ENCODE results near the gene ATP2C1. TPM values are rescaled to one million over a fixed set of nuclear protein-coding genes. Genes with fewer than 3 reads are reported as not detected.

The ATP2C1 gene
- total RNA-seq, 2 experiments from 2014 or later: 64.0 to 65.7 TPM

DNA sequence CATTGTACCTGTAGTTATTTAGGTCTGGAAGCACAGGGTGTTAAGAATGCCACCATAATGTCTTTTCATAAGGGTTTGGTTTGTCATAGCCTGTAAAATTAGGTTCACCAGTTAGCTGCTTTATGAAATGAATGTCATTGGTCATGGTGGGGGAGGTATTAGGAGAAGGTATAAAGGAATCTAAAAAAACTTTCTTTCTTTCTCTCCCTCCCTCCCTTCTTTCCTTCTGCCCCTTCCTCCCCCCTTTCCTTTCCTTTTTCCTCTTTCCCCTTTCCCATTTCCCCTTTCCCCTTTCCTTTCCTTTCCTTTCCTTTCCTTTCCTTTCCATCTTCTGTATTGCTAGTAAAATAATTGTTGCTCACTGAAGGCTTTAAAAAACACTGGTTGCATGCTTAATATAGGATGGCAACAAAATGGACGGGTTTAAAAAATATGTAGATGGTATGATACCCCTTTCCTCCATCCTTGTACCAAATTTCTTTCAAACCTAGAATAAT is 9.6 kb downstream of the ATP2C1 start:
- Mint-ChIP-seq H3K36me3 (peaks cover 1% of the 10 kb centered on the region), H3K4me3 (no peak overlapping the region), H3K27me3 (no peaks in the 10 kb centered on the region), H3K27ac (no peak overlapping the region), H3K9me3 (ENCODE audit: low read depth) (no peaks in the 10 kb centered on the region), H3K4me1 (peaks cover 50% of the 10 kb centered on the region)
- CTCF ChIA-PET: interaction anchor here (1.3 kb wide), 1 partner anchor 10 kb away, joined by 7 read pairs; the partner anchor contains the start of gene ATP2C1
- ATAC-seq (no peak), DNase-seq (no peak)

GRCh38 chr3:130904491-130904890 is 10.6 kb downstream of the ATP2C1 start:
- peaks cover 56% of the 10 kb centered on the region for H3K4me1 Mint-ChIP-seq
- no peaks in the 10 kb centered on the region for H3K27me3 Mint-ChIP-seq
- CTCF ChIA-PET: no interaction called here

GRCh38 chr3:130905551-130905950 is 11.7 kb downstream of the ATP2C1 start:
- Mint-ChIP-seq H3K4me3 (no peak overlapping the region), H3K27ac (peak overlapping the region; percentile 10), H3K4me1 (peaks cover 56% of the 10 kb centered on the region), H3K36me3 (peaks cover 11% of the 10 kb centered on the region), H3K9me3 (ENCODE audit: low read depth) (no peaks in the 10 kb centered on the region), H3K27me3 (no peaks in the 10 kb centered on the region)
- CTCF ChIA-PET: no interaction called here
- ATAC-seq (no peak), DNase-seq (no peak)

More at GRCh38 chr3:130904491-130904890, 10.6 kb downstream of the ATP2C1 start:
- ATAC-seq: no peak
- DNase-seq: no peak
- Mint-ChIP-seq H3K4me3 (no peak overlapping the region), H3K36me3 (peaks cover 7% of the 10 kb centered on the region), H3K9me3 (ENCODE audit: low read depth) (no peaks in the 10 kb centered on the region), H3K27ac (no peak overlapping the region)

DNA sequence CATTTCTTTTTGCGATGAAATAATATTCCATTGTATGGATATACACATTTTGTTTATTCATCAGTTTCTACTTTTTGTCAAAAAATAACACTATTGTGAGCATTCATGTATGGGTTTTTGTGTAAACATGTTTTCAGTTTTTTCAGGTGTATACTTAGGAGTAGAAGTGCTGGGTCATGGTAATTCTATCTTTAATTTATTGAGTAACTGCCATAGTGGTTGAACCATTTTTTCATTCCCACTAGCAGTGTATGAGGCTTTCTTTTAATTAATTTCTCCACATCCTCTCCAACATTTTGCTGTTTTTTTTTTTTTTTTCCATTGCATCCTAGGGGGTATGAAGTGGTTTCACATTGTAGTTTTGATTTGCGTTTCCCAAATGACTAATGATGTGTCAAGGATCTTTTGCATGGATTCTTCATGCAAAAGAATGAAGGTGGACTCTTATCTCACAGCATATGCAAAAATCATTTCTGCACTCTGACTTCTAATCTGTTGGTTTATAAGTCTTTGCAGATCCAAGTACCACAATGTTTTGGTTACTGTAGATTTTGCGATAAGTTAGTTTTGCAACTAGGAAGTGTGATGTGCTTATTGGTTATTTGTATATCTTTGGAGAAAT is 12.6 kb downstream of the ATP2C1 start:
- H3K4me3 Mint-ChIP-seq: no peak overlapping the region
- H3K9me3 Mint-ChIP-seq (ENCODE audit: low read depth): no peaks in the 10 kb centered on the region
- H3K27me3 Mint-ChIP-seq: no peaks in the 10 kb centered on the region
- ATAC-seq: no peak
- CTCF ChIA-PET: no interaction called here
- peaks cover 49% of the 10 kb centered on the region for H3K4me1 Mint-ChIP-seq
- H3K27ac Mint-ChIP-seq: no peak overlapping the region
- H3K36me3 Mint-ChIP-seq: peaks cover 13% of the 10 kb centered on the region
- no peak for DNase-seq

- Mint-ChIP-seq H3K9me3 (ENCODE audit: low read depth) (no peaks in the 10 kb centered on the region), H3K27me3 (no peaks in the 10 kb centered on the region), H3K4me3 (no peak overlapping the region), H3K36me3 (peaks cover 13% of the 10 kb centered on the region), H3K4me1 (peaks cover 47% of the 10 kb centered on the region), H3K27ac (peak overlapping the region; percentile 76)
- CTCF ChIA-PET: interaction anchor here (0.9 kb wide), 2 partner anchors 10 to 14 kb away, joined by 3 to 4 read pairs; partner anchors contain the start of gene ATP2C1
- ATAC-seq (peak; percentile 45), DNase-seq (no peak)
Observed at GRCh38 chr3:130907500-130907899, 13.6 kb downstream of the ATP2C1 start.

GRCh38 chr3:130907966-130908365 is 14.1 kb downstream of the ATP2C1 start:
- ATAC-seq (peak; percentile 72), DNase-seq (no peak)
- no peaks in the 10 kb centered on the region for H3K9me3 Mint-ChIP-seq (ENCODE audit: low read depth)
- H3K4me3 Mint-ChIP-seq: no peak overlapping the region
- CTCF ChIA-PET: interaction anchor here (0.9 kb wide), 2 partner anchors 10 to 15 kb away, joined by 3 to 4 read pairs; partner anchors contain the start of gene ATP2C1
- peaks cover 13% of the 10 kb centered on the region for H3K36me3 Mint-ChIP-seq
- peak overlapping the region; percentile 76 for H3K27ac Mint-ChIP-seq
- H3K27me3 Mint-ChIP-seq: no peaks in the 10 kb centered on the region
- peaks cover 47% of the 10 kb centered on the region for H3K4me1 Mint-ChIP-seq

DNA sequence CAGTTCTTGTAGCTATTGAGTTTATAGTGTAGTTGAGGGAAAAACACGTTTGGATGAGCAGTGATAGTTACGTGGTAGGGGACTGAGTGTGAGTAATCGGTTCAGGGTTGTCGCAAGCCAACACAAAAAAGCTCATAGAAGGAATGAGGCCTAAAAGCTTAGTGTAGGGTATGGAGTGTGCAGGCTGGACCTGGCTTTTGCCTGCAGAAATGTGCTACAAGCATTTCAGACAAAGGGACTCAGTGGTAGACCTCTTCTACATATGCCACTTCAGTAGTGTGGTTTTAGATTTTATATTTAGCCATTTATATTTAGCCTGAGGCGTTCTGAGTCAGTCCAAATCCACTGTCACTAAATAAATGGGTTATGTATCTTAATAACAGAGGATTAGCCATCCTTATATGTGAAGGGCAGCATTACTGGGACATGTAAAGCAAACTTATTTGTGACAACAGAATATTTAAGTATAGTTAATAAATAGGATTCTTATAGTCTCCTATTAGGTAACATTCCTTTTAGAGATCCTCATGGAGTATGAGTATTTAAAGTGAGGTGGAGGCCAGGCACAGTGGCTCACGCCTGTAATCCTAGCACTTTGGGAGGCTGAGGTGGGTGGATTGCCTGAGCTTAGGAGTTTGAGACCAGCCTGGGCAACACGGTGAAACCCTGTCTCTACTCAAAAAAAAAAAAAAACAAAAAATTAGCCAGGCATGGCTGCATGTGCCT is 21.8 kb downstream of the ATP2C1 start:
- DNase-seq (no peak), ATAC-seq (no peak)
- Mint-ChIP-seq H3K4me1 (peaks cover 5% of the 10 kb centered on the region), H3K9me3 (ENCODE audit: low read depth) (no peaks in the 10 kb centered on the region), H3K27me3 (no peaks in the 10 kb centered on the region), H3K27ac (no peak overlapping the region), H3K4me3 (no peak overlapping the region), H3K36me3 (peaks cover 24% of the 10 kb centered on the region)
- CTCF ChIA-PET: no interaction called here

- CTCF ChIA-PET: interaction anchor here (1.8 kb wide), 1 partner anchor 22 kb away, joined by 5 read pairs; the partner anchor contains the start of gene ATP2C1
- Mint-ChIP-seq H3K27ac (peak overlapping the region; percentile 3), H3K36me3 (peaks cover 22% of the 10 kb centered on the region), H3K9me3 (ENCODE audit: low read depth) (no peaks in the 10 kb centered on the region), H3K4me1 (peaks cover 8% of the 10 kb centered on the region), H3K27me3 (no peaks in the 10 kb centered on the region), H3K4me3 (no peak overlapping the region)
- no peak for DNase-seq
- no peak for ATAC-seq
Observed at GRCh38 chr3:130916507-130917167, 22.8 kb downstream of the ATP2C1 start.

- H3K9me3 Mint-ChIP-seq (ENCODE audit: low read depth): peaks cover 2% of the 10 kb centered on the region
- no peak for ATAC-seq
- DNase-seq: no peak
- peaks cover 34% of the 10 kb centered on the region for H3K36me3 Mint-ChIP-seq
- peaks cover 19% of the 10 kb centered on the region for H3K4me1 Mint-ChIP-seq
- CTCF ChIA-PET: no interaction called here
- H3K27ac Mint-ChIP-seq: no peak overlapping the region
- no peak overlapping the region for H3K4me3 Mint-ChIP-seq
- H3K27me3 Mint-ChIP-seq: no peaks in the 10 kb centered on the region
Observed at GRCh38 chr3:130918328-130918727, 24.4 kb downstream of the ATP2C1 start.

DNA sequence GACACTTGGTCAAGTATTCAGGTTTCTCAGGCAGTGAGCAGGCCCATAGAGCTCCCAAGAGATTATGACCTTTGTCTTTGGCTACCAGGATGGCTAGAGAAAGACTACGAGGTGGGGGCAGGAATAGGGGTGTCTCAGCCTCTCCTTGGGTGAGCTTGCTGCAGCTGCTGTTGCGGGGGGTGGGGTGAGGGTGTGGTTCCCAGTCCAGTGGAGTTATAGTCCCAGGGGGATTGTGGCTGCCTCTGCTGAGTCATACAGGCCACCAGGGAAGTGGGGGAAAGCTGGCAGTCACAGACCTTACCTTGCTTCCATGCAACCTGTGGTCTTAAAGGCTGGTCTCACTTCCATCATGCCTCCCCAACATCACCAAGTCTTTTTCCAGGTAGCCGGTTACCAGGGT is 31.7 kb downstream of the ATP2C1 start:
- Mint-ChIP-seq H3K9me3 (ENCODE audit: low read depth) (peaks cover 10% of the 10 kb centered on the region), H3K4me1 (peaks cover 28% of the 10 kb centered on the region), H3K27me3 (no peaks in the 10 kb centered on the region), H3K36me3 (peaks cover 41% of the 10 kb centered on the region), H3K4me3 (no peak overlapping the region), H3K27ac (peak overlapping the region; percentile 42)
- no peak for DNase-seq
- CTCF ChIA-PET: no interaction called here
- no peak for ATAC-seq

GRCh38 chr3:130926504-130926903 is 32.6 kb downstream of the ATP2C1 start:
- Mint-ChIP-seq H3K27me3 (no peaks in the 10 kb centered on the region), H3K4me1 (peaks cover 26% of the 10 kb centered on the region), H3K9me3 (ENCODE audit: low read depth) (peaks cover 10% of the 10 kb centered on the region), H3K36me3 (peaks cover 46% of the 10 kb centered on the region), H3K4me3 (no peak overlapping the region), H3K27ac (no peak overlapping the region)
- ATAC-seq: no peak
- no peak for DNase-seq
- CTCF ChIA-PET: no interaction called here

DNA sequence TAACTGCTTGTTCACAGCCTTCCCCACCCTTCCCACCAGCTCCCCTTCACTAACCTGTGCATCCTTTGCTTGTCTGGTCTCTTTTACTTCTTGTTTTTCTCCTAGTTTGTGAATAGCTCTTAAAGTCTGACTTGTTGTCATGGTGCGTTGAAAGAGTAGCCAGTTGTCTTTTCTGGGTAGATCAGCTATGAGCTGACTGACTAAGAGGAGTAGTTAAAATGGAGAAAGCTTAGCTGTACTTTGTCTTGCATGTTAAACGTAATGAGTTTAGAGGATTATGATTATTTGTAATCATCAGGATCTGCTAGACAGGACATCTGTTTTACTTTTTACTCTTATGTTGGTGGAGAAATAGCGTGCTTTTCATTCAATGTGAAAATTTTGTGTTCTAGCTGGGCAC is 35.9 kb downstream of the ATP2C1 start:
- CTCF ChIA-PET: interaction anchor here (1.0 to 3.2 kb wide), 2 partner anchors 36 to 58 kb away, joined by 3 to 10 read pairs; partner anchors contain the start of gene ATP2C1
- H3K27ac Mint-ChIP-seq: no peak overlapping the region
- H3K4me1 Mint-ChIP-seq: peaks cover 18% of the 10 kb centered on the region
- peaks cover 1% of the 10 kb centered on the region for H3K9me3 Mint-ChIP-seq (ENCODE audit: low read depth)
- no peak overlapping the region for H3K4me3 Mint-ChIP-seq
- peaks cover 30% of the 10 kb centered on the region for H3K36me3 Mint-ChIP-seq
- H3K27me3 Mint-ChIP-seq: no peaks in the 10 kb centered on the region
- no peak for DNase-seq
- ATAC-seq: no peak

- Mint-ChIP-seq H3K27ac (no peak overlapping the region), H3K36me3 (peaks cover 28% of the 10 kb centered on the region), H3K4me3 (no peak overlapping the region), H3K27me3 (no peaks in the 10 kb centered on the region), H3K9me3 (ENCODE audit: low read depth) (no peaks in the 10 kb centered on the region), H3K4me1 (peaks cover 7% of the 10 kb centered on the region)
- ATAC-seq (no peak), DNase-seq (no peak)
- CTCF ChIA-PET: interaction anchor here (3.2 kb wide), 1 partner anchor 39 kb away, joined by 10 read pairs; the partner anchor contains the start of gene ATP2C1
Observed at GRCh38 chr3:130932979-130933378, 39.1 kb downstream of the ATP2C1 start.
